A549 (cell line): Measurements from ENCODE around the gene NOS2. TPM values are rescaled to one million over a fixed set of nuclear protein-coding genes. Genes with fewer than 3 reads are reported as not detected.
"Not testable (repeated sequence)": the region's sequence is repeated elsewhere in the genome, so short reads cannot be mapped to it uniquely, and the experiment has no call there.

ENCODE experiments used
- ATAC-seq, 2 experiments: fragments of 200-7000 bp in 1 of 2; fragments of >200 bp in 1 of 2; cut with Nextera tagmentation in 1 of 2; cut with Tn5 transposase in 1 of 2; 3 replicates each; pipeline versions ENCODE4 v1.8.0 to v1.9.1; 2018 to 2020; ENCODE audit warnings: mild to moderate bottlenecking in 1 of 2, moderate library complexity in 1 of 2
- CTCF ChIA-PET: fragments of 300-600 bp; sonication (Branson Sonifier 250); formaldehyde crosslinking; extraction: SDS; loops from one replicate; lab custom pipeline; 2021; ENCODE audit warnings: antibody characterized with exemption, inconsistent platforms; lab: Yijun Ruan, JAX
- POLR2A ChIA-PET: fragments of 350-600 bp; formaldehyde crosslinking; extraction: SDS; loops from one replicate; lab custom pipeline; 2021; ENCODE audit warnings: antibody characterized with exemption, inconsistent platforms; lab: Yijun Ruan, JAX
- DNase-seq, 2 experiments: peaks; one replicate each; pipeline versions ENCODE4 v3.0.0 to v3.0.0-alpha.2; 2011 to 2016; ENCODE audit warnings: low read depth in 1 of 2, low spot score in 1 of 2
- FAIRE-seq: peaks from 2 replicates; lab custom pipeline; 2011; peaks lifted over from hg19 to GRCh38; lab: Jason Lieb, UNC
- H3K27ac ChIP-seq, 2 experiments: fragments of >200 bp; sonication (Bioruptor Twin); formaldehyde crosslinking; 3 replicates each; pipeline ENCODE4 v1.5.1; 2016 to 2017
- H3K4me1 ChIP-seq: fragments of >200 bp; sonication (Bioruptor Twin); formaldehyde crosslinking; 3 replicates; pipeline ENCODE4 v1.6.1; 2016
- H3K4me2 ChIP-seq: fragments of >200 bp; sonication (Bioruptor Twin); formaldehyde crosslinking; 3 replicates; pipeline ENCODE4 v1.6.1; 2016
- H3K4me3 ChIP-seq: fragments of >200 bp; sonication (Bioruptor Twin); formaldehyde crosslinking; 3 replicates; pipeline ENCODE4 v1.5.1; 2016
- H3K9me3 ChIP-seq: fragments of >200 bp; sonication (Bioruptor Twin); formaldehyde crosslinking; 3 replicates; pipeline ENCODE4 v1.6.1; 2016
- CBX2 ChIP-seq: fragments of 200-600 bp; sonication (generic); IDR thresholded peaks from 2 replicates; pipeline ENCODE4 v1.6.1; 2016; ENCODE audit warnings: low read depth, mild to moderate bottlenecking, borderline replicate concordance
- CHD2 ChIP-seq: fragments of 150-350 bp; IDR thresholded peaks from 2 replicates; pipeline ENCODE4 v1.6.1; 2014; ENCODE audit warnings: low read length; ENCODE audit not compliant: partially characterized antibody
- CHD4 ChIP-seq: fragments of 200-600 bp; sonication (generic); IDR thresholded peaks from 2 replicates; pipeline ENCODE4 v1.6.1; 2016; ENCODE audit warnings: antibody characterized with exemption, mild to moderate bottlenecking, borderline replicate concordance
- EHMT2 ChIP-seq: fragments of 200-600 bp; sonication (generic); IDR thresholded peaks from 2 replicates; pipeline ENCODE4 v1.6.1; 2016; ENCODE audit warnings: antibody characterized with exemption, low read depth, mild to moderate bottlenecking, moderate library complexity
- FOSL2 ChIP-seq, 2 experiments: fragments of 450-650 bp in 1 of 2; fragments of >200 bp in 1 of 2; sonication (Bioruptor Twin) in 1 of 2; formaldehyde crosslinking; IDR thresholded peaks; 2 replicates each; pipeline versions ENCODE4 v1.5.0 to v1.6.1; 2016 to 2020; ENCODE audit warnings: mild to moderate bottlenecking in 1 of 2, moderate library complexity in 1 of 2
- HOXB5 ChIP-seq: fragments of 250-450 bp; sonication (Bioruptor Pico); IDR thresholded peaks from 2 replicates; pipeline ENCODE4 v1.5.0; 2020; ENCODE audit warnings: mild to moderate bottlenecking, moderate library complexity
- MAFK ChIP-seq: fragments of 450-650 bp; IDR thresholded peaks from 2 replicates; pipeline ENCODE4 v1.6.1; 2014; ENCODE audit not compliant: partially characterized antibody
- NR3C1 ChIP-seq: fragments of >200 bp; sonication (Bioruptor Twin); formaldehyde crosslinking; IDR thresholded peaks from 3 replicates; pipeline ENCODE4 v1.6.1; 2017
- POLR2AphosphoS2 ChIP-seq: conservative IDR thresholded peaks from 2 replicates; pipeline ENCODE4 v1.6.1; 2012; ENCODE audit warnings: low read length, improper control_type of control experiment, inconsistent platforms
- ZC3H11A ChIP-seq: fragments of 450-650 bp; IDR thresholded peaks from 2 replicates; pipeline ENCODE4 v1.6.1; 2014; ENCODE audit warnings: antibody characterized with exemption, mild to moderate bottlenecking
- ZFP36 ChIP-seq: fragments of 450-650 bp; IDR thresholded peaks from 2 replicates; pipeline ENCODE4 v1.6.1; 2014; ENCODE audit warnings: borderline replicate concordance; ENCODE audit not compliant: partially characterized antibody
- ZNF302 ChIP-seq: fragments of 250-450 bp; sonication (Bioruptor Pico); IDR thresholded peaks from 2 replicates; pipeline ENCODE4 v1.9.0; 2021; ENCODE audit warnings: inconsistent platforms, mild to moderate bottlenecking, moderate library complexity
- ZSCAN20 ChIP-seq: fragments of 250-450 bp; sonication (Bioruptor Pico); IDR thresholded peaks from 2 replicates; pipeline ENCODE4 v1.8.0; 2022; ENCODE audit warnings: mild to moderate bottlenecking, moderate library complexity
- WGBS: methylation state at CpG from one replicate; pipeline ENCODE4 v1.1.6; 2017; ENCODE audit errors: missing lambda C conversion rate; 5-methylcytosine and 5-hydroxymethylcytosine counted together
- polyA plus RNA-seq, 4 experiments: library from polyadenylated mRNA; depleted of rRNA in 3 of 4; stranded (reverse); fragments of >200 nt; fragmentation: RNase III in 1 of 4; extraction: RNeasy Plus Mini Kit Qiagen cat#74134 plus additional on column Dnase treatment in 1 of 4; gene quantifications; 2 replicates in 3 of 4; 3 replicates in 1 of 4; pipeline ENCODE4 v1.2.3, GENCODE V29; 2011 to 2017
- TF ChIP-seq, protein P1 (sequence below): fragments of 150-350 bp; IDR thresholded peaks from 2 replicates; pipeline ENCODE4 v1.6.1; 2014; ENCODE audit warnings: low read depth, mild to moderate bottlenecking, low read length
- TF ChIP-seq, protein P2 (sequence below): fragments of 250-450 bp; sonication (Bioruptor Pico); IDR thresholded peaks from 2 replicates; pipeline ENCODE4 v1.5.0; 2020; ENCODE audit warnings: low read depth, mild to moderate bottlenecking, moderate library complexity
- TF ChIP-seq, protein P3 (sequence below): fragments of 250-450 bp; sonication (Bioruptor Pico); IDR thresholded peaks from 2 replicates; pipeline ENCODE4 v1.5.0; 2021; ENCODE audit warnings: mild to moderate bottlenecking, moderate library complexity, borderline replicate concordance

Gene NOS2
- polyA plus RNA-seq, 2 of the 4 experiments (the other 2 are of a cell fraction) = 0.08 to 0.17 TPM

DNA sequence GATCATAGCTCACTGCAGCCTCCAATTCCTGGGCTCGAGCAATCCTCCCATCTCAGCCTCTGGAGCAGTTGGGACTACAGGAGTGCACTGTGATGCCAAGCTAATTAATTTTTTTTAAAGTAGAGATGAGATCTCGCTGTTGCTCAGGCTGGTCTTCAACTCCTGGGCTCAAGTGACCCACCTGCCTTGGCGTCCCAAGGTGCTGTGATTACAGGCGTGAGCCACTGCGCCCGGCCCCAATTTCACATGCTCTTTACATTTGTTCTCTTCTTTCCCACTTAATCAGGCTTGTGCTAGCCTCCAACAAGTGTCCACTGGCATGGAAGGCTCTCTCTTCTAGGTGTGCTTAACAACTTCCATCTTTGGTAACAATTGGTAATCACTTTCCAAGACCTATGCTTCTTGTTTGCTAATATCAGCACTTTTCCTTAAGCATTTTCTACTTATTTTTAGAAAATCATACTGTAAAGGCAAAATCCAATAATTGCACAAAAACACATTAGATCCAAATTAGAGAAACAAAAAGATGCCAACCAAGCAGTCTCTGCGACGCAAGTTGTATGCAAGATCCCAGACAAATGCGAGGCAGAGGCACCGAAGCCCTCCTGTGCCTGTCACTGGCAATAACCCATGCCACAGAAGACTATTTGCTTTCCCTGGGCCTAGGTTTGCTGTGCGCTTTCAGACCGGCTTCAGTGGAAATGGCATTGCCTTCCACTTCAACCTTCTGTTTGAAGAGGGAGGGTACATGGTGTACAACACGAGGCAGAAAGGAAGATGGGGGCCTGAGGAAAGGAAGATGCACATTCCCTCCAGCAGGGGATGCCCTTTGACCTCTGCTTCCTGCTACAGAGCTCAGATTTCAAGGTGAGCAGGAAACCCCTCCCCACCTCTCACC, 52.6 kb downstream of the NOS2 start:
- no peaks in the 10 kb centered on the region for H3K4me1 ChIP-seq
- no peak overlapping the region for H3K4me2 ChIP-seq
- POLR2A ChIA-PET = no interaction called here
- DNase-seq (peak in 1 of 2 experiments; percentile 22), FAIRE-seq (no peak)
- peak; percentile 56 for TF ChIP-seq MAFK
- TF ChIP-seq, protein P1, sequence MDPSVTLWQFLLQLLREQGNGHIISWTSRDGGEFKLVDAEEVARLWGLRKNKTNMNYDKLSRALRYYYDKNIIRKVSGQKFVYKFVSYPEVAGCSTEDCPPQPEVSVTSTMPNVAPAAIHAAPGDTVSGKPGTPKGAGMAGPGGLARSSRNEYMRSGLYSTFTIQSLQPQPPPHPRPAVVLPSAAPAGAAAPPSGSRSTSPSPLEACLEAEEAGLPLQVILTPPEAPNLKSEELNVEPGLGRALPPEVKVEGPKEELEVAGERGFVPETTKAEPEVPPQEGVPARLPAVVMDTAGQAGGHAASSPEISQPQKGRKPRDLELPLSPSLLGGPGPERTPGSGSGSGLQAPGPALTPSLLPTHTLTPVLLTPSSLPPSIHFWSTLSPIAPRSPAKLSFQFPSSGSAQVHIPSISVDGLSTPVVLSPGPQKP = no peak
- TF ChIP-seq, all 56 proteins: peak for 1
- CTCF ChIA-PET = interaction anchor here (0.9 to 15.9 kb wide), 6 partner anchors 9 to 134 kb away, joined by 3 to 500 read pairs (median 10); no protein-coding TSS in a partner anchor
- 74% methylated on average over 13 of the region's 13 CpGs for WGBS
- no peak overlapping the region for H3K27ac ChIP-seq
- no peaks in the 10 kb centered on the region for H3K9me3 ChIP-seq
- ATAC-seq = peak in 1 of 2 experiments; percentile 54; a peak in 2 of 6 replicates
- H3K4me3 ChIP-seq = no peak overlapping the region

DNA sequence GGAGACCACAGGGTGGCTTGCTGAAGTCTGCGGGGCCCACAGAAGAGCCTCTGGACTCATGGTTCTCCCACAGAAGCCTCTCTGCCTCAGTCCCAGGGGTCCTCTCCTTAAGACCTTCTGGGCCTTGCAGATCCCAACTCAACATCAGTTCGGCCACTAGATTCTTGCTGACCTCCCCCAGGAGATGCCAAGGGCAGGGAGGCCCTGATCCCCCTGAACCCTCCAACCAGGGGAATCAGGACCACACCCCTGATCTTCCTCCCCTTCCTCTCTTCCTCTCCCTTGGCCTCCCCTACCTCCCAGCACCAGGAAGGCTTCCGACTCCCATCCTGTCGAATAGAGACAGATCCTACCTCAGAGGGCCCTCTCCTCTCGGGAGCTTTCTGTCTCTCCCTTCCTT, 53.4 kb downstream of the NOS2 start:
- FAIRE-seq (no peak), ATAC-seq (no peak), DNase-seq (no peak)
- ChIA-PET POLR2A (no interaction called here), CTCF (interaction anchor here (1.1 to 4.9 kb wide), 2 partner anchors 10 to 93 kb away, joined by 3 to 23 read pairs; no protein-coding TSS in a partner anchor)
- Histone ChIP-seq H3K4me1 (no peaks in the 10 kb centered on the region), H3K27ac (no peak overlapping the region), H3K4me2 (no peak overlapping the region), H3K9me3 (no peaks in the 10 kb centered on the region), H3K4me3 (no peak overlapping the region)
- 54% methylated on average over 4 of the region's 5 CpGs for WGBS
- TF ChIP-seq CHD4 = no peak
- TF ChIP-seq ZSCAN20 (CRISPR knock-in tag) = no peak
- TF ChIP-seq ZFP36 = no peak
- TF ChIP-seq, protein P2, sequence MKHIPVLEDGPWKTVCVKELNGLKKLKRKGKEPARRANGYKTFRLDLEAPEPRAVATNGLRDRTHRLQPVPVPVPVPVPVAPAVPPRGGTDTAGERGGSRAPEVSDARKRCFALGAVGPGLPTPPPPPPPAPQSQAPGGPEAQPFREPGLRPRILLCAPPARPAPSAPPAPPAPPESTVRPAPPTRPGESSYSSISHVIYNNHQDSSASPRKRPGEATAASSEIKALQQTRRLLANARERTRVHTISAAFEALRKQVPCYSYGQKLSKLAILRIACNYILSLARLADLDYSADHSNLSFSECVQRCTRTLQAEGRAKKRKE (CRISPR knock-in tag) = no peak
- TF ChIP-seq POLR2AphosphoS2 = no peak
- no peak for TF ChIP-seq HOXB5 (CRISPR knock-in tag)
- no peak for TF ChIP-seq NR3C1
- no peak for TF ChIP-seq CHD2
- no peak for TF ChIP-seq CBX2
- no peak for TF ChIP-seq ZC3H11A
- no peak for TF ChIP-seq FOSL2 (IDR thresholded peaks at IDR 0.05)
- no peak for TF ChIP-seq FOSL2 (CRISPR knock-in tag; IDR thresholded peaks at IDR 0.05)
- TF ChIP-seq ZNF302 (CRISPR knock-in tag) = no peak
- TF ChIP-seq, protein P3, sequence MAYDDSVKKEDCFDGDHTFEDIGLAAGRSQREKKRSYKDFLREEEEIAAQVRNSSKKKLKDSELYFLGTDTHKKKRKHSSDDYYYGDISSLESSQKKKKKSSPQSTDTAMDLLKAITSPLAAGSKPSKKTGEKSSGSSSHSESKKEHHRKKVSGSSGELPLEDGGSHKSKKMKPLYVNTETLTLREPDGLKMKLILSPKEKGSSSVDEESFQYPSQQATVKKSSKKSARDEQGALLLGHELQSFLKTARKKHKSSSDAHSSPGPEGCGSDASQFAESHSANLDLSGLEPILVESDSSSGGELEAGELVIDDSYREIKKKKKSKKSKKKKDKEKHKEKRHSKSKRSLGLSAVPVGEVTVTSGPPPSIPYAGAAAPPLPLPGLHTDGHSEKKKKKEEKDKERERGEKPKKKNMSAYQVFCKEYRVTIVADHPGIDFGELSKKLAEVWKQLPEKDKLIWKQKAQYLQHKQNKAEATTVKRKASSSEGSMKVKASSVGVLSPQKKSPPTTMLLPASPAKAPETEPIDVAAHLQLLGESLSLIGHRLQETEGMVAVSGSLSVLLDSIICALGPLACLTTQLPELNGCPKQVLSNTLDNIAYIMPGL = no peak
- no peak for TF ChIP-seq EHMT2

DNA sequence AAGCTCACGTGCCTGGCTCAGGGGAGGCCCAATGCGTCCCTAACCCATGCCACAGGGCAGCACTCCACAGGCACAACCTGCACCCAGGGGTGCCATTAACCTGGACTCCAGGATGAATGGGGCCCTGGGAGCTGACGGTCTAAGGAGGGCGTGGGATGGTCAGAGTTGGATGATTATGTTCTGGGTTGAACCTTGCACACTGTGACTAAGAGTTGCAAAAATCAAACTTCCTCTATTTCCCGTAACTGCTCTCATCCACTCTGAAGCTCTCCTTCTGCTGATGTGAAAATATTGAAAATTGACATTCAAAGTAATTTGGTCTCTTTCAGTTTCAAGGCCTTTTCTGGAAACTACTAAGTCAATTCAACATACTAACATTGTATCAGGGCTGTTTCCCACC, 54.0 kb downstream of the NOS2 start:
- FAIRE-seq, DNase-seq, POLR2A ChIA-PET, H3K4me3 ChIP-seq, H3K4me2 ChIP-seq, H3K9me3 ChIP-seq, H3K4me1 ChIP-seq, H3K27ac ChIP-seq, ATAC-seq: not testable (repeated sequence)
- 96% methylated on average over 1 of the region's 5 CpGs for WGBS
- CTCF ChIA-PET = interaction anchor here (1.1 to 4.9 kb wide), 2 partner anchors 10 to 92 kb away, joined by 3 to 23 read pairs; no protein-coding TSS in a partner anchor

DNA sequence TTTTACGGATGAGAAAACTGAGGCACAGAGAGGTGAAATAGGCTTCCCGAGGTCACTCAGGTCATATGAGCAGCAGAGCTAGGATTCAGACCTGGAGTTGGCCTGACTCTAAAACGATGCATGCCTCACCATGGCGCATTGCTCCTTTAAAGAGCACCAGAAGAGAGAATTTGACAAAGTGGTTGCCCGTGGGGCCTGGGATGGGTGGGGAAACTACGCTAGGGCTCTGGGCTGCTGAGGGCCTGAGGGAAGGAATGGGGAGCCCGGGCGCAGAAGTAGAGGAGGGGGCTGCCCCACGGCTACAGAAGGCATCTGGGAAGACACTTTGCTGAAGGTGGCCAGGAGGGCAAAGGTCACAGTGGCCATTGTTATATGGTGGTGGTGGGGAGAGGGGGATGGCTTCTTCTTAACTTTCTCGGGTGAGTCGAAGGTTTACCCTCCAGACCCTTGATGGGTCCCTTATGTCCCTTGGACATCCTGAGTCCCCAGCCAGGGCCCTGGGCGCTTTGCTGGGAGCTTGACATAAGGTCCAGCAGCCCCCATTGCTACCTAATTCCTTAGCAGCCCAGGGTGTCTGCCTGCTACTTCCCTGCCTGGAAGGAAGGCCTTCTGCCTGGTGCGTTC, 55.0 kb downstream of the NOS2 start:
- POLR2A ChIA-PET, H3K9me3 ChIP-seq, H3K27ac ChIP-seq, FAIRE-seq, DNase-seq, H3K4me1 ChIP-seq, ATAC-seq, H3K4me2 ChIP-seq, H3K4me3 ChIP-seq: not testable (repeated sequence)
- CTCF ChIA-PET = interaction anchor here (1.2 to 4.9 kb wide), 2 partner anchors 11 to 14 kb away, joined by 3 to 23 read pairs; no protein-coding TSS in a partner anchor
- 58% methylated on average over 13 of the region's 13 CpGs for WGBS
